KMS-11 (cell line): ENCODE measurements around the gene SCRN1.

ENCODE experiments used
- H2AFZ ChIP-seq: fragments of 200-600 bp; sonication (generic); 2 replicates; pipeline ENCODE4 v1.6.1; 2016; ENCODE audit warnings: antibody characterized with exemption, mixed run types, low read depth
- H3K27ac ChIP-seq: fragments of 200-600 bp; sonication (generic); 2 replicates; pipeline ENCODE4 v1.6.1; 2016; ENCODE audit warnings: mild to moderate bottlenecking, mixed run types
- H3K27me3 ChIP-seq: fragments of 200-600 bp; sonication (generic); 2 replicates; pipeline ENCODE4 v1.6.1; 2017; ENCODE audit warnings: mild to moderate bottlenecking, low read depth, mixed run types, moderate library complexity; ENCODE audit not compliant: insufficient read depth
- H3K36me3 ChIP-seq: fragments of 200-600 bp; sonication (generic); 2 replicates; pipeline ENCODE4 v1.6.1; 2017; ENCODE audit warnings: mild to moderate bottlenecking, mixed run types; ENCODE audit not compliant: insufficient read depth
- H3K4me1 ChIP-seq: fragments of 200-600 bp; sonication (generic); 2 replicates; pipeline ENCODE4 v1.6.1; 2016; ENCODE audit warnings: mild to moderate bottlenecking, low read depth, mixed run types; ENCODE audit not compliant: poor library complexity, severe bottlenecking
- H3K4me2 ChIP-seq: fragments of 200-600 bp; sonication (generic); 2 replicates; pipeline ENCODE4 v1.7.0; 2016; ENCODE audit warnings: mild to moderate bottlenecking, mixed run types
- H3K4me3 ChIP-seq: fragments of 200-600 bp; sonication (generic); IDR thresholded peaks from 2 replicates; pipeline ENCODE4 v1.6.1; 2017; ENCODE audit warnings: low read depth, low read length, mixed read lengths; ENCODE audit not compliant: insufficient read depth
- H3K79me2 ChIP-seq: fragments of 200-600 bp; sonication (generic); 2 replicates; pipeline ENCODE4 v1.6.1; 2016; ENCODE audit warnings: low read depth, mixed run types; ENCODE audit not compliant: insufficient read depth
- H3K9ac ChIP-seq: fragments of 200-600 bp; sonication (generic); 2 replicates; pipeline ENCODE4 v1.6.1; 2016; ENCODE audit warnings: mild to moderate bottlenecking, mixed run types
- H4K20me1 ChIP-seq: fragments of 200-600 bp; sonication (generic); 2 replicates; pipeline ENCODE4 v1.6.1; 2016; ENCODE audit warnings: mild to moderate bottlenecking, mixed run types; ENCODE audit not compliant: insufficient read depth
- CTCF ChIP-seq: fragments of 200-600 bp; sonication (generic); conservative IDR thresholded peaks from 2 replicates; pipeline ENCODE4 v1.6.1; 2017; ENCODE audit warnings: low read depth, mild to moderate bottlenecking, antibody characterized with exemption, low read length, moderate library complexity, mixed read lengths

SCRN1 gene

GRCh38 chr7:29922921-29923700 is 66.5 kb downstream of the SCRN1 start:
- Histone ChIP-seq H3K4me3 (no peak overlapping the region), H3K27me3 (no peaks in the 10 kb centered on the region), H3K4me2 (no peak overlapping the region), H3K79me2 (no peaks in the 10 kb centered on the region), H2AFZ (no peak overlapping the region), H3K36me3 (no peaks in the 10 kb centered on the region), H3K4me1 (peaks cover 4% of the 10 kb centered on the region), H3K27ac (no peak overlapping the region), H3K9ac (no peak overlapping the region), H4K20me1 (no peaks in the 10 kb centered on the region)
- TF ChIP-seq CTCF: no peak

DNA sequence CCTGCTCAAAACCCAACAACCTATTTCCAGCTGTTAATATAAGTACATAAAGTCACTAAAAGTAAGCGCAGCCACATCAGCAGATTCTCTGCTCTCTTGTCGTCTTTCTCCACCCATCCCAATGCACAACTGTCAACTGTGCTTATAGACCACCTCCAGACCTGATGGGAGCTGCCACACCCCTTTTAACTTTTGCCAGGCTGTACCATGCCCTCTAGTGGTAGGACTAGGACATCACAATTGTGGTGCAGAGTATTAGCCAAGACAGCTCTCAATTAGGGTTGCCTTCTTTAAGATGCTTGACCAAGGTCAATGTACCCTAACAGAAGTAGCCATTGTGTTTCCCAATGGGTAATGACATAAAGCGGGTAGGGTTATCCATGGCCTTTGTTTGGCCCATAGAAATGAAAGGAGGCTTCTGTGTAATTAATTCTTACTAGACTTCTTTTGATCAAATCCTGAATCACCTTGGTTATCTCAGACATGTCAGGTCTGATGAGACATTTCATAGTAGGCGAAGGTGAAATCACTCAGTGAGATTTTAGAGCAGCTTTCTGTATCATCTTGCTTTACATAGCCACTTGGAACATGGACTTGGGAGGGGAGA is 68.1 kb downstream of the SCRN1 start:
- H3K36me3 ChIP-seq: no peaks in the 10 kb centered on the region
- no peak overlapping the region for H2AFZ ChIP-seq
- no peak overlapping the region for H3K27ac ChIP-seq
- no peak overlapping the region; the same call in 1 of the 2 replicates for H3K4me2 ChIP-seq
- peaks cover 4% of the 10 kb centered on the region for H3K4me1 ChIP-seq
- no peaks in the 10 kb centered on the region for H3K27me3 ChIP-seq
- TF ChIP-seq CTCF: peak; percentile 99
- no peaks in the 10 kb centered on the region for H3K79me2 ChIP-seq
- no peaks in the 10 kb centered on the region for H4K20me1 ChIP-seq
- no peak overlapping the region for H3K4me3 ChIP-seq
- no peak overlapping the region for H3K9ac ChIP-seq

DNA sequence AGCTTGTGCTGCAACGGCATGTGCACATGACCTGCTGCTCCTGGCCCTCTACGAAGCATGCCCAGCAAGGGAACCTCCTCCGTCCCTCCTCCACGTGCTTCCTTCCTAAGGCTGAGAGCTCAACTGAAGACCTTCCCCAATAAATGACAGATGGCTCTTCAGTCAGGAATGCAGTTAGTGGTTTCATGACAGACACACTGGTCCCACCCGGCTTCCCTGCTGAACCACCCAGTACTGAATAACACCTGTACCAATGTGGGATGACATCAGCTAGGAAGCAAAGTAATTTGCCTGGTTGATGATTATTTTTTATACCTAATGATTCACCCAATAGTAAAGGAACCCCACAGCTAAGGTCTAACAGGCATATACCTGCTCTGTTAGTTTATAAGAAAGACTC is 69.1 kb downstream of the SCRN1 start:
- H2AFZ ChIP-seq: no peak overlapping the region
- H3K4me1 ChIP-seq: peaks cover 4% of the 10 kb centered on the region
- H3K27ac ChIP-seq: no peak overlapping the region
- H3K9ac ChIP-seq: no peak overlapping the region
- no peaks in the 10 kb centered on the region for H3K36me3 ChIP-seq
- no peak overlapping the region for H3K4me3 ChIP-seq
- no peak overlapping the region for H3K4me2 ChIP-seq
- H3K79me2 ChIP-seq: no peaks in the 10 kb centered on the region
- H4K20me1 ChIP-seq: no peaks in the 10 kb centered on the region
- TF ChIP-seq CTCF: no peak
- no peaks in the 10 kb centered on the region for H3K27me3 ChIP-seq

DNA sequence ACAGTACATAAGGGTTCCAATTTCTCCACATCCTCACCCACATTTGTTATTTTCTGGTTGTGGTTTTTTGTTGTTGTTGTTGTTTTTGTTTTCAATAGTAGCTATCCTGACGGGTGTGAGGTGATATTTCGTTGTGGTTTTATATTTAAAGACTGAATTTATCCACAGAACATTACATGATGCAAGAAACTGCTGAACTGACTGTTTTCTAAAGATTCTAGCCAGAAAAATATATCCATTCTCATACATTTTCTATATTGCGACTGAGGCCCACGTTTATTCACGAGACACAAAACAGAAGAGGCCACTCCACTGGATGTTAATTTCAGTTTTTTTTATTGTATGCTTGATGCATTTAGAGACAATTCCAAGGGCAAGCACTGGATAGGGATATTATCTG is 69.8 kb downstream of the SCRN1 start:
- H4K20me1 ChIP-seq: no peaks in the 10 kb centered on the region
- H3K27me3 ChIP-seq: no peaks in the 10 kb centered on the region
- no peak overlapping the region for H3K4me2 ChIP-seq
- peaks cover 4% of the 10 kb centered on the region for H3K4me1 ChIP-seq
- H3K79me2 ChIP-seq: no peaks in the 10 kb centered on the region
- H3K4me3 ChIP-seq: no peak overlapping the region
- H2AFZ ChIP-seq: no peak overlapping the region
- no peak overlapping the region for H3K9ac ChIP-seq
- H3K27ac ChIP-seq: no peak overlapping the region
- no peaks in the 10 kb centered on the region for H3K36me3 ChIP-seq
- no peak for TF ChIP-seq CTCF
